SKM-1 treated with dmso at 0.1 percent for 144 hours (cell line): ENCODE data around the gene LRRC51.
"Not testable (repeated sequence)": the region's sequence is repeated elsewhere in the genome, so short reads cannot be mapped to it uniquely, and the experiment has no call there.

ENCODE experiments used
- DNase-seq: peaks from one replicate; lab custom pipeline; 2025; ENCODE audit not compliant: unreplicated experiment; lab: John Stamatoyannopoulos, UW

LRRC51 gene

GRCh38 chr11:72138821-72139390, 58.3 kb downstream of the LRRC51 start:
- no peak for DNase-seq

- DNase-seq = no peak
Measured at GRCh38 chr11:72139500-72139899, 58.9 kb downstream of the LRRC51 start.

- DNase-seq = no peak
Measured at GRCh38 chr11:72140661-72141060, 60.0 kb downstream of the LRRC51 start.

- DNase-seq = no peak
Measured at GRCh38 chr11:72141066-72141465, 60.4 kb downstream of the LRRC51 start.

- DNase-seq = not testable (repeated sequence)
Measured at GRCh38 chr11:72142086-72142485, 61.4 kb downstream of the LRRC51 start.

- DNase-seq = not testable (repeated sequence)
Measured at GRCh38 chr11:72142543-72142942, 61.9 kb downstream of the LRRC51 start.

GRCh38 chr11:72144807-72145565, 64.3 kb downstream of the LRRC51 start:
- no peak for DNase-seq
